Neuronal stem cell (in vitro differentiated cells): Measurements from ENCODE around the gene GNRH2.

Experiments used
- DNase-seq: peaks from one replicate; pipeline ENCODE4 v3.0.0-alpha.2; 2013; ENCODE audit warnings: low spot score
- H2AFZ ChIP-seq: one replicate; pipeline ENCODE4 v1.6.1; 2013; ENCODE audit warnings: mild to moderate bottlenecking, low read length, inconsistent platforms
- H2AK5ac ChIP-seq: 2 replicates; pipeline ENCODE4 v1.6.1; 2013; ENCODE audit warnings: low read depth, mild to moderate bottlenecking, inconsistent platforms, low read length, moderate library complexity, mixed read lengths
- H2BK120ac ChIP-seq: 2 replicates; pipeline ENCODE4 v1.6.1; 2013; ENCODE audit warnings: low read depth, mild to moderate bottlenecking, inconsistent platforms, low read length, moderate library complexity, mixed read lengths
- H2BK12ac ChIP-seq: one replicate; pipeline ENCODE4 v1.6.1; 2013; ENCODE audit warnings: low read length, inconsistent platforms
- H2BK15ac ChIP-seq: 2 replicates; pipeline ENCODE4 v1.6.1; 2013; ENCODE audit warnings: mild to moderate bottlenecking, low read length, inconsistent platforms, mixed read lengths
- H2BK5ac ChIP-seq: one replicate; pipeline ENCODE4 v1.6.1; 2013; ENCODE audit warnings: inconsistent platforms, mild to moderate bottlenecking, low read length, moderate library complexity
- H3K14ac ChIP-seq: one replicate; pipeline ENCODE4 v1.6.1; 2013; ENCODE audit warnings: low read length, inconsistent platforms
- H3K18ac ChIP-seq: 2 replicates; pipeline ENCODE4 v1.6.1; 2013; ENCODE audit warnings: low read length, inconsistent platforms
- H3K23ac ChIP-seq: 2 replicates; pipeline ENCODE4 v1.6.1; 2013; ENCODE audit warnings: low read depth, mild to moderate bottlenecking, mixed read lengths, low read length, inconsistent platforms; ENCODE audit not compliant: poor library complexity
- H3K27ac ChIP-seq: replicated peaks from 3 replicates; pipeline ENCODE4 v1.5.1; 2013; ENCODE audit warnings: low read length, inconsistent platforms
- H3K27me3 ChIP-seq, 3 experiments: 2 replicates each; pipeline ENCODE4 v1.6.1; 2013; ENCODE audit warnings: low read length in 3 of 3, mild to moderate bottlenecking in 2 of 3, inconsistent platforms in 1 of 3, low read depth in 1 of 3, mixed read lengths in 1 of 3, moderate library complexity in 1 of 3; ENCODE audit not compliant: control insufficient read depth in 3 of 3, insufficient read depth in 3 of 3
- H3K36me3 ChIP-seq, 2 donors: replicated peaks in 1 of 2; 2 replicates each; pipeline ENCODE4 v1.6.1; 2013; ENCODE audit warnings: low read length in 2 of 2; ENCODE audit not compliant: control insufficient read depth in 2 of 2, insufficient read depth in 2 of 2
- H3K4ac ChIP-seq: 2 replicates; pipeline ENCODE4 v1.6.1; 2013; ENCODE audit warnings: inconsistent platforms, mild to moderate bottlenecking, low read length, moderate library complexity
- H3K4me1 ChIP-seq, 2 donors: 1 replicate in 1 of 2; 2 replicates in 1 of 2; pipeline ENCODE4 v1.6.1; 2013; ENCODE audit warnings: low read length in 2 of 2, low read depth in 1 of 2; ENCODE audit not compliant: control insufficient read depth in 2 of 2, insufficient read depth in 1 of 2
- H3K4me2 ChIP-seq: one replicate; pipeline ENCODE4 v1.6.1; 2013; ENCODE audit warnings: mild to moderate bottlenecking, low read length, inconsistent platforms; ENCODE audit not compliant: insufficient read depth, poor library complexity, severe bottlenecking
- H3K4me3 ChIP-seq, 2 donors: 2 replicates each; pipeline ENCODE4 v1.5.1; 2013; ENCODE audit warnings: low read length in 2 of 2, mild to moderate bottlenecking in 2 of 2, inconsistent platforms in 1 of 2, moderate library complexity in 1 of 2
- H3K79me1 ChIP-seq: one replicate; pipeline ENCODE4 v1.6.1; 2013; ENCODE audit warnings: low read depth, mild to moderate bottlenecking, inconsistent platforms, low read length, moderate library complexity
- H3K9ac ChIP-seq: one replicate; pipeline ENCODE4 v1.6.1; 2013; ENCODE audit warnings: mild to moderate bottlenecking, low read depth, low read length, inconsistent platforms; ENCODE audit not compliant: poor library complexity
- H3K9me3 ChIP-seq, 2 donors: replicated peaks in 1 of 2; 2 replicates each; pipeline versions ENCODE3 to v1.6.1; 2013; ENCODE audit warnings: low read length in 2 of 2, mild to moderate bottlenecking in 2 of 2, inconsistent platforms in 1 of 2, low read depth in 1 of 2, mixed read lengths in 1 of 2, moderate library complexity in 1 of 2; ENCODE audit not compliant: control insufficient read depth in 2 of 2, insufficient read depth in 1 of 2
- H4K8ac ChIP-seq: one replicate; pipeline ENCODE4 v1.6.1; 2013; ENCODE audit warnings: low read depth, mild to moderate bottlenecking, inconsistent platforms, low read length, moderate library complexity
- H4K91ac ChIP-seq: one replicate; pipeline ENCODE4 v1.6.1; 2013; ENCODE audit warnings: low read length, low read depth, mild to moderate bottlenecking, inconsistent platforms; ENCODE audit not compliant: poor library complexity
- WGBS, 2 donors: extraction: QIAGEN DNeasy Blood & Tissue Kit; methylation state at CpG; one replicate each; pipeline ENCODE4 v1.1.7; 2013; ENCODE audit warnings: missing lambda C conversion rate in 2 of 2, mixed read lengths in 1 of 2; ENCODE audit not compliant: insufficient read length in 2 of 2, insufficient replicate concordance in 1 of 2; ENCODE audit errors: extremely low coverage in 2 of 2; 5-methylcytosine and 5-hydroxymethylcytosine counted together

Gene GNRH2

GRCh38 chr20:3003416-3003815, 40.0 kb upstream of the GNRH2 start:
- H2AFZ ChIP-seq: no peak overlapping the region
- H2BK120ac ChIP-seq: no peak overlapping the region
- no peaks in the 10 kb centered on the region for H3K4me1 ChIP-seq
- H3K23ac ChIP-seq: no peak overlapping the region
- H3K4me2 ChIP-seq: no peak overlapping the region
- no peak overlapping the region for H4K8ac ChIP-seq
- no peaks in the 10 kb centered on the region for H3K9me3 ChIP-seq
- no peak overlapping the region for H3K9ac ChIP-seq
- H3K36me3 ChIP-seq: peaks cover 17 to 74% of the 10 kb centered on the region in 2 donors
- no CpG with 5 or more reads among the region's 2 CpGs for WGBS, 2 donors
- H3K14ac ChIP-seq: no peak overlapping the region
- no peak overlapping the region for H3K4ac ChIP-seq
- no peak overlapping the region for H2AK5ac ChIP-seq
- no peak overlapping the region for H3K18ac ChIP-seq
- no peak overlapping the region for H3K27ac ChIP-seq
- H2BK15ac ChIP-seq: no peak overlapping the region
- H2BK5ac ChIP-seq: no peak overlapping the region
- no peak overlapping the region for H4K91ac ChIP-seq
- DNase-seq: no peak
- H3K79me1 ChIP-seq: no peaks in the 10 kb centered on the region
- H3K4me3 ChIP-seq: no peak overlapping the region
- H2BK12ac ChIP-seq: no peak overlapping the region
- H3K27me3 ChIP-seq: no peaks in the 10 kb centered on the region

- H3K4me3 ChIP-seq: no peak overlapping the region
- H2AFZ ChIP-seq: no peak overlapping the region
- H3K79me1 ChIP-seq: no peaks in the 10 kb centered on the region
- no peak overlapping the region for H3K27ac ChIP-seq
- H3K23ac ChIP-seq: no peak overlapping the region
- no peak overlapping the region for H3K9ac ChIP-seq
- no peak overlapping the region for H4K91ac ChIP-seq
- H3K4me2 ChIP-seq: no peak overlapping the region
- no peaks in the 10 kb centered on the region for H3K9me3 ChIP-seq
- no peak overlapping the region for H2BK5ac ChIP-seq
- H2BK12ac ChIP-seq: no peak overlapping the region
- no peak overlapping the region for H2AK5ac ChIP-seq
- no peaks in the 10 kb centered on the region for H3K4me1 ChIP-seq
- no peak overlapping the region for H4K8ac ChIP-seq
- H3K36me3 ChIP-seq: peaks cover 19 to 93% of the 10 kb centered on the region in 2 donors
- no peak overlapping the region for H3K18ac ChIP-seq
- H2BK120ac ChIP-seq: no peak overlapping the region
- no peak overlapping the region for H3K14ac ChIP-seq
- no peak overlapping the region for H2BK15ac ChIP-seq
- no peaks in the 10 kb centered on the region for H3K27me3 ChIP-seq
- H3K4ac ChIP-seq: no peak overlapping the region
- DNase-seq: no peak
- whole genome bisulfite sequencing, 2 donors: no CpG with 5 or more reads among the region's 1 CpG
Measured at GRCh38 chr20:3010985-3011723, 32.3 kb upstream of the GNRH2 start.

- Histone ChIP-seq H3K27ac (no peak overlapping the region), H2BK12ac (no peak overlapping the region), H2BK5ac (no peak overlapping the region), H4K91ac (no peak overlapping the region), H3K4ac (no peak overlapping the region), H2BK15ac (no peak overlapping the region), H3K4me2 (no peak overlapping the region), H3K36me3 (peaks cover 18 to 93% of the 10 kb centered on the region in 2 donors), H3K18ac (no peak overlapping the region), H3K9me3 (no peaks in the 10 kb centered on the region), H3K23ac (no peak overlapping the region), H2AK5ac (no peak overlapping the region), H2BK120ac (no peak overlapping the region), H3K79me1 (no peaks in the 10 kb centered on the region), H4K8ac (no peak overlapping the region), H2AFZ (no peak overlapping the region), H3K4me3 (no peak overlapping the region), H3K4me1 (no peaks in the 10 kb centered on the region), H3K9ac (no peak overlapping the region), H3K27me3 (no peaks in the 10 kb centered on the region), H3K14ac (no peak overlapping the region)
- DNase-seq: no peak
- WGBS, 2 donors: no CpG with 5 or more reads among the region's 3 CpGs
Measured at GRCh38 chr20:3011752-3012151, 31.7 kb upstream of the GNRH2 start.

GRCh38 chr20:3013771-3014170, 29.7 kb upstream of the GNRH2 start:
- Histone ChIP-seq H2BK15ac (no peak overlapping the region), H3K9ac (no peak overlapping the region), H2BK5ac (no peak overlapping the region), H2BK12ac (no peak overlapping the region), H2AK5ac (no peak overlapping the region), H3K9me3 (peaks cover 4 to 13% of the 10 kb centered on the region in 2 donors), H2BK120ac (no peak overlapping the region), H3K36me3 (peaks cover 18 to 88% of the 10 kb centered on the region in 2 donors), H3K79me1 (no peaks in the 10 kb centered on the region), H4K91ac (no peak overlapping the region), H3K27me3 (no peaks in the 10 kb centered on the region), H3K4me1 (no peaks in the 10 kb centered on the region), H3K27ac (no peak overlapping the region), H3K4ac (no peak overlapping the region), H3K23ac (no peak overlapping the region), H3K14ac (no peak overlapping the region), H2AFZ (no peak overlapping the region), H4K8ac (no peak overlapping the region), H3K4me2 (no peak overlapping the region), H3K18ac (no peak overlapping the region), H3K4me3 (no peak overlapping the region)
- DNase-seq: no peak
- no CpG with 5 or more reads among the region's 5 CpGs for WGBS, 2 donors
